ENCODE results near the gene ZNF346.

- no peak for TF ChIP-seq CTCF (IDR thresholded peaks at IDR 0.05; ENCODE audit: borderline replicate concordance, extremely low read depth, low read length, poor library complexity, severe bottlenecking)
- TF ChIP-seq EZH2 (IDR thresholded peaks at IDR 0.05; ENCODE audit: borderline replicate concordance, low read depth, low read length, severe bottlenecking): no peak
Measured at GRCh38 chr5:177090813-177091212, 68.3 kb downstream of the ZNF346 start.
